ENCODE data around the gene RINL.
"Not testable (repeated sequence)": the region's sequence is repeated elsewhere in the genome, so short reads cannot be mapped to it uniquely, and the experiment has no call there.

Gene RINL

DNA sequence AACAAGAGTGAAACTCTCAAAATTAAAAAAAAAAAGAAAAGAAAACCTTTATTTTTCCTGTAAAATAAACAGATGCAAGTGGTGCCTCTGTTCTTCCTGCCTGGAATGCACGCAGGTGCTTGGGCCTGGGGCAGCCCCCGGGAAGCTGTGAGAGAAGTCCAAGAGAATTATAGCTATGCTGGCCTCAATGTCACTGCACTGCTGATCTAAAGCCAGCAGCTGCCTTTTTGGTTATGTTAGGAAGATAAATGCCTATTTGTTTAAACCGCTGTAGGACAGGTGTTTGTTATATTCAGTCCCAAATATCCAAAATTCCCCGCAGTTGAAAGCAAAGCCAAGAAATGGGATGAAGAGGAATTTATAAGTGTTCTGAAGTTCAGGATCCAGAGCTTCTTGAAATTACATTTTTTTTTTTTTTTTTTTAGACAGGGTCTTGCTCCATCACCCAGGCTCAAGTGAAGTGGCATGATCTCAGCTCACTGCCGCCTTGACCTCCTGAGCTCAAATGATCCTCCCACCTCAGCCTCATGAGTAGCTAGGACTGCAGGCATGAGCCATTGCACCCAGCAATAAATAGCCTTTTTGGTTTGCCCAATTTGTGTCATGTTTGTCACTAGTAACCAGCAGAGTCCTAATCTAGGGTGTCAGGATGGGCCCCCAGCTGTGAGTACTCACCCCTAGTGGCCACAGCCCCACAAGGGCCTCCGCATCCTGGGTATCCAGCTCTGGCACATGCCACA is 2.2 kb downstream of the RINL start:
- DNase-seq (ENCODE audit: low read depth): no peak

DNA sequence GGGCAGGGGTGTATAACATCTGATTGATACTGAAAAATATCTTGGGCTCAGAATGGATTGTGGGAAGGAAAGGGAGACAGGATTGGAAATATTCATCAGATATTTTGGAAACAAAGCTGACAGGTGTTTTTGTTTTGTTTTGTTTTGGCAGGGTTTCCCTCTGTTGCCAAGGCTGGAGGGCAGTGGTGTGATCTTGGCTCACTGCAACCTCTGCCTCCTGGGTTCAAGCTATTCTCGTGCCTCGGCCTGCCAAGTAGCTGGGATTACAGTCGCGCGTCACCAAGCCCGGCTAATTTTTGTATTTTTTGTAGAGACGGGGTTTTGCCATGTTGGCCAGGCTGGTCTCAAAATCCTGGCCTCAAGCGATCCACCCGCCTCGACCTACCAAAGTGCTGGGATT is 4.7 kb downstream of the RINL start:
- DNase-seq (ENCODE audit: low read depth): not testable (repeated sequence)

DNA sequence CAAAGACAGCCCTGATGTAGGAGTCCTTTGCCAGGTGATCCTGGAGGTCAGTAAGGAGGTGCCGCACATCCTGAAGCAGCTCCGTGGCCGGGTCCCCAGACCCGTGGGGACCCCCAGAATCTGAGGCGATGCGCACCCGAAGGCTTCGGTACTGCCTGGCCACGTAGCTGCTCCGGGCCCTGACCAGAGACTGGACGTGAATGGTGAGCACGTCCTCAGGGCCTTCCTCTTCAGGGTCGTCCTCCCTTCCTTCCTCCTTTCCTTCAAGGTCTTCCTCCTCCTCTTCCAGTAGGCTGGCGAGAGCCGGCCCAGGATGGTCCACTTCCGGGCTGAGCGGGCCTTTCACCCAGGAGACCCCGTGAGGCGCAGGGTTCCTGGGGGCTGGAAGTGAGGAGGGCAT is 7.5 kb downstream of the RINL start:
- DNase-seq (ENCODE audit: low read depth): no peak

DNA sequence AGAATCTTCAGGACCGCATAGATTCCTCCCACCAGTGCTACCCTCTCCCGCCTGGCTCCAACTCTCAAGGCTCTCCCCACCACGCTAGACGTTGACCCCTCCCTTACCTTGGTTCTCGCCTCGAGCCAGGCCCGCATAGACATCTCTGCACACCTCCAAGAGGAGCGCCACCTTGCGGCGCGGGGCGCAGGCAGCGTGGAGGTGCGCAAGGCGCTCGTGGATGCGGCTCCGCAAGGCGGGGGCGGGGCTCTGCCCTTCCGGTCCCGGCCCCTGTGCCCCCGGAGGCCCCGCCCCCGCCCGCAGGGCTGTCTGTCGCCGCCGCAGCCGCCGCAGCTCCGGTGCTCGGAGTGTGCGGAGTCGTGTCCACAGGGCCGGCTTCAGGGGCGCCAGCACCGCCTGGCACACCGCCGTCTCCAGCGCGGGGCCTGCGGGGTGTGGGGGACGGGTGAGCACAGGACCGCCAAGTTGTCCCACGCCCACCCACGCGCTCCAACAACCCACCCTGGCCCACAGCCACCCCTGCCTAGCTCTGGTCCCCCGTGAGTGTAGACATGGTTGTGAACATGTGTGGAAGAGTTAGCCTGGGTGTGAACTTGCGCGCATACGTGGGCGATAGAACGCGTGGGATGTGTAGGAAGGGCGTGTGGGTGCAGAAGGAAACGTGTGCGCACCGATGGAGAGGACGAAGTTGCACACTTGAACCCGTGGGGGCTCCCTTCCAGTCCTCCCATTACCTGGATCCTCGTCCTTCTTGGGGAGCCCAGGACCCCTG is 8.1 kb downstream of the RINL start:
- no peak for DNase-seq (ENCODE audit: low read depth)

DNA sequence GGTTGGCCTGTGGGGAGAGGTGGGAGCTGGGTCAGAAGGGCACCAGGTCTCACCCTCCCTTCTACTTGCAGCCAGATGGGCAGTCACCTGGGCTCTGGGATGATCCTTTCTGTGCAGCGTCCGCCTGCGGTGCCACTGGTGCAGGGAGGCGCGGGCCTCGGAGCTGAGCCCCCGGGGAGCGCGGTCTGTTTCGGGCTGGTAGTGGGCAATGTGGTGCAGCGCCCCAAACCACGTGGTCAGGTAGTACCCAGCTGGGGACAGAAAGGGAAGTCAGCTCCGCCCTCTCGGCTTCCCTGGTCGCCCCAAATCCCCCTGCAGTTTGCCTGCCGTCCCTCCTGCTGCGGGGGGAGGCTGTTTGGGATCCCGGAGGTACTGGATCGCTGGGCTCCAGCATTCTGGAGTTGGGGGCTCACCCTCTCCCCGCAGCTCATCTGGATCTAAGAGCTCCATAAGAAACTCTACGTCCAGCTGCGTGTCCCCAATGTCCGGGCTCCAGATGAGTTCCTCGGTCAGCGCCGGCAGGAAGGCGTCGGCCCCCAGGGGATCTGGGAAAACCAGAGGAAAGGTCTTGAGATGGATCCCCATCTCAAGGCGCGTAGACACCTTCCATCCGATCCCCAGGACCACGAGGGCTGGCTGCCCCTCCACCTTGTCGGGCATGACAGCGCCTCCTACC is 8.8 kb downstream of the RINL start:
- no peak for DNase-seq (ENCODE audit: low read depth)

DNA sequence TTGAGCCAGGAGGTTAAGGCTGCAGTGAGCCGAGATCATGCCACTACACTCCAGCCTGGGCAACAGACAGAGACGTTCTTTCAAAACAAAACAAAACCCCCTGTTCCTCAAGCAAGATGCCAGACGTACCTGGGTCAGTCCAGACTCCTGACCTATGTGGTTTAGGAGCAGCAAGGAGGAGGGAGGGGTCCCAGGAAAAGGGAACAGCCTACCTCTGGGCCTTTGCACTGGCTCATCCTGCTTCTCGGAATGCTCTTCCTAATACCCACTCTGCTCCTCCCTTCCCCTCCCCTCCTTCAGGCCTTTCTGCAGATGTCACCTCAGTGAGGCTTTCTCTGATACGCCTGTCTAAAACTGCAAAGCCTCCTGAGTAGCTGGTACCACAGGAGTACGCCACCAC is 9.5 kb downstream of the RINL start:
- no peak for DNase-seq (ENCODE audit: low read depth)

DNA sequence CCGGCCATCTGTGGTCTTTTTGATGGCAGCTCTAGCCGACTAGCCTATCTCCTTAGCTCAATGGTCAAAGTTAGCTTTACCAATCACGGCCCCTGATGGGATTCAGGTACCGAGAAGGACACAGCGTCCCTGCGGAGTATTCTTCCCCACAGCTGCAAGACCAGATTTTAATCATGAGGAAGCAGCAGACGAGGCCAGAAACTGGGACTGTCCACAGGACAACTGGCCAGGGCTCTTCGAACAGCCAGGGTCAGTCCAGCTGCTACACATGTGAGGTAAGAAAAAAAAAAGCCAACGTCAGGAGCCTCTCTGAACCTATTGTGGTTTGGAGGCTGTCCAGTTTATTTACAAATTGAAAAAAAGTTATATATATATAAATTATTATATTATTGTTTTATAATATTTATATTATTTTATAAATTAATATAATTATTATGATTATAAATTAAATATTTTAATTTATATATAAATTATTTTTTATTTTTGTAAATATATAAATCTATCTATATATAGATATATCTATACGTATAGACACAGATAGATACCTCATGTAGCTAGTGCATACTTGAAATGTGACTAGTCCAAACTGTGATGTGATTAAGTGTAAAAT is 10.8 kb downstream of the RINL start:
- DNase-seq (ENCODE audit: low read depth): no peak

DNA sequence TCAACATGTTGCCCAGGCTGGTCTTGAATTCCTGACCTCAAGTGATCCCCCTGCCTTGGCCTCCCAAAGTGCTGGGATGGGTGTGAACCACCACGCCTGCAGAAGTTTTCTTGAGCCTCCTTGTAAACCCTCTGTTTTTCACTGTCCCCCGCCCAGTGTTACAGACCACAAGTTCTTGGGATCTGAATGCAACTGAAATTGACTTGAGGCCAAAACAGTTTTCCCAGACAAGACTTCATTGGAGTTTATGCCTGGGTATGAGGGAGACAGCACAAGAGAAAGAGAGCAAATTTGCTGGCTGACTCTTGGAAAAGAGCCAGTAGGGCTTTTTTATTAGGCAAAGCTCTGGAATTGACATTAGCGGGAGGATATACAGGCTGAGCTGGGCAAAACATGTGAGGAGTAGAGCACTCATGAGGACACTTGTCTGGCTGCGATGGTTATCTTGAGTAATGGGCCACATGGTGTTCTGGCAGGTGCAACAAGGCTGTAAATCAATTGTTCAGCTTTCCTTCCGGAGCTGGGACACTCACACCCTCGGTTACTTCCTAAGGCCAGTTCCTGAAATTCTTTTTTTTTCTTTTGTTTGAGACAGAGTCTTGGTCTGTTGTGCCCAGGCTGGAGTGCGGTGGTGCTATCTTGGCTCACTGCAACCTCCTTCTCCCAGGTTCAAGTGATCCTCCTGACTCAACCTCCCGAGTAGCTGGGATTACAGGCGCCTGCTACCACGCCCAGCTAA is 15.6 kb downstream of the RINL start:
- no peak for DNase-seq (ENCODE audit: low read depth)

DNA sequence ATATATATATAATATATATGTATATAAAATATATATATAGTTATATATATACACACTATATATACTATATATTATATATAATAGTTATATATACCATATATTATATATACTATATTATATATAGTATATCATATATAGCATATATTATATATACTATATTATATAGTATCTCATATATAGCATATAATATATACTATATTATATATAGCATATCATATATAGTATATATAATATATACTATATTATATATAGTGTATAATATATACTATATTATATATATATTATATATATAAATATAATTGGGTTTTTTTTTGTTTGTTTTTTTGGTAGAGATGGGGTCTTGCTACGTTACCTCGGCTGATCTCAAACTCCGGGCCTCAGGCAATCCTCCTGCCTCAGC is 16.7 kb downstream of the RINL start:
- no peak for DNase-seq (ENCODE audit: low read depth)

DNA sequence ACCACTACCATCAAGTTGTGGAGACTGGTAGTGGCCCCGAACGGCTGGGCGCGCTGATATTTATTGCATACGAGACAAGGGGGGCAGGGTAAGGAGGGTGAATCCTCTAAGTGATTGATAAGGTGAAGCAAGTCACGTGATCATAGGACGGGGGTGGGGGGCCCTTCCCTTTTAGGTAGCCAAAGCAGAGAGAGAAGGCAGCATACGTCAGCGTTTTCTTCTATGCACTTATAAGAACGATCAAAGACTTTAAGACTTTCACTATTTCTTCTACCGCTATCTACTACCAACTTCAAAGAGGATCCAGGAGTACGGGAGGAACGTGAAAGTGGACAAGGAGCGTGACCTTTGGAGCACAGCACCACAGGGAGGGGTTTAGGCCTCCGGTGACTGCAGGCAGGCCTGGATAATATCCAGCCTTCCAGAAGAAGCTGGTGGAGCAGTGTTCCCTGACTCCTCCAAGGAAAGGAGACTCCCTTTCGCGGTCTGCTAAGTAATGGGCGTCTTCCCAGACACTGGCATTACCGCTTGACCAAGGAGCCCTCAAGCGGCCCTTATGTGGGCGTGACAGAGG is 18.4 kb downstream of the RINL start:
- not testable (repeated sequence) for DNase-seq (ENCODE audit: low read depth)

DNA sequence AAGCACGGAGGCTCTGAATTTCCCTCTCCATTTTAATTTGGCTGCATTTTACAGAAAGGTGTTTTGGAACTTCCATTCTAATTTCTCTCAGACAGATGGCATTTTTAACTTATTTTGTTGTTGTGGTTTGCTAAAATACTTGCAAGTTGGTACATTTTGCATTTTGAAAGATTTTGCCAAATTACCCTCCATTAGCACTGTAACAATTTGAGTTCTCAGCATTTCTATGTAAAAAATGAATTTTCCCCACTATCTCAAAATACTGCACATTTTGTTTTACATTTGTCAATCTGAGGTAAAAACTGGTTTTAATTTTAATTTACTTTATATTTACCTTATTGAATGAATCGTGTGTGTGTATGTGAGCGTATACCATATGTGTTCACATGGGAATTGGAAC is 21.3 kb downstream of the RINL start:
- no peak for DNase-seq (ENCODE audit: low read depth)

DNA sequence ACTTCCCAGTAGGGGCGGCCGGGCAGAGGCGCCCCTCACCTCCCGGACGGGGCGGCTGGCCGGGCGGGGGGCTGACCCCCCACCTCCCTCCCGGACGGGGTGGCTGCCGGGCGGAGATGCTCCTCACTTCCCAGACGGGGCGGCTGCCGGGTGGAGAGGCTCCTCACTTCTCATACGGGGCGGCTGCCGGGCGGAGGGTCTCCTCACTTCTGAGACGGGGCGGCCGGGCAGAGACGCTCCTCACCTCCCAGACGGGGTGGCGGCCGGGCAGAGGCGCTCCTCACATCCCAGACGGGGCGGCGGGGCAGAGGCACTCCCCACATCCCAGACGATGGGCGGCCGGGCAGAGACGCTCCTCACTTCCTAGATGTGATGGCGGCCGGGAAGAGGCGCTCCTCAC is 22.3 kb downstream of the RINL start:
- not testable (repeated sequence) for DNase-seq (ENCODE audit: low read depth)

DNA sequence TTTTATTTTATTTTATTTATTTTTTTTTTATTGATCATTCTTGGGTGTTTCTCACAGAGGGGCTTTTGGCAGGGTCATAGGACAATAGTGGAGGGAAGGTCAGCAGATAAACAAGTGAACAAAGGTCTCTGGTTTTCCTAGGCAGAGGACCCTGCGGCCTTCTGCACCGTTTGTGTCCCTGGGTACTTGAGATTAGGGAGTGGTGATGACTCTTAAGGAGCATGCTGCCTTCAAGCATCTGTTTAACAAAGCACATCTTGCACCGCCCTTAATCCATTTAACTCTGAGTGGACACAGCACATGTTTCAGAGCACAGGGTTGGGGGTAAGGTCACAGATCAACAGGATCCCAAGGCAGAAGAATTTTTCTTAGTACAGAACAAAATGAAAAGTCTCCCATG is 23.1 kb downstream of the RINL start:
- DNase-seq (ENCODE audit: low read depth): not testable (repeated sequence)

DNA sequence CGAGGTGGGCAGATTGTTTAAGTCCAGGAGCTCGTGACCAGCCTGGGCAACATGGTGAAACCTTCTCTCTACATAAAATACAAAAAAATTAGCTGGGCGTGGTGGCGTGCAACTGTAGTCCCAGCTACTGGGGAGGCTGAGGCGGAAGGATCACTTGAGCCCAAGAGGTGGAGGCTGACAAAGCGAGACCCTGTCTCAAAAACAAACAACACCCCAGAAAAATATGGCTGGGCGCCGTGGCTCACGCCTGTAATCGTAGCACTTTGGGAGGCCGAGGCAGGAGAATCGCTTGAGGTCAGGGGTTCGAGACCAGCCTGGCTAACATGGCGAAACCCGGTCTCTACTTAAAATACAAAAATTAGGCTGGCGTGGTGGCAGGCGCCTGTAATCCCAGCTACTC is 24.9 kb downstream of the RINL start:
- DNase-seq (ENCODE audit: low read depth): no peak

DNA sequence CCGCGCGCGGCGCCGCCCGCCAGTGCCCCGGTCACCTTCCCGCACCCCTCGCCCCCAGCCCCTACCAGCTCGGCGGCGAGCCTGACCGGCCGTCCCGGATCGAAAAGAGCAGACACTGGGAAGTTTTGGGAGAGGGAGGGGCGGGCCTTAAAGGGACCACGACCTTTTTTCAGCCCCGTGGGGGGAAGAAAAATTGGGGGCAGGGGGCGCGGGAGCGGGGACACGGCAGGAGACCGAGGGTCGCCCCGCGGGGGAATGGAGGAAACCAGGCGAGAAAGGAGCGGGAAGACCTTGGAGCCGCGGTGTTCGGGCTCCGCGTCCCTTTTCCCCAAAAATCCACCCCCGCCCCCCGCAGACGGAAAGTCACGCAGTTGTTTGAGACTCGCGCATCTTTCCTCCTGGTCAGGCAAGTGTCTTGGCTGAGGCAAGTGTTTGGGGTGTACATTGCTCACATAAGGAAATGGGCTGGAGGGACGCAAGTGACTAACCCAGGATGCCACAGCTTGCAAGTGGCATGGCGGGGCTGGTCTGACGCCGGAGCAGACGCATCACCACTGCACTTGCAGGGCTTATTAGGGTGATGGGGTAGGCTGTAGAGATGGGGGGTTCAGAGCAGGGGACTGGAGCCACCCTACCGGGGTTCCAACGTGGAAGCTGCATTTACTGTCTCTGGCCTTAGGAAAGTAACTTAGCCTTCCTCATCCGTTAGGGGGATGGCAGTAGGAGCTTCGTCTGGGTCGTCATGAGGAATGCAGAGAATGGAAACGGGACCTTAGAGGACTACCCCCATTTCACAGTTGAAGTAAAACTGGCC is 25.6 kb downstream of the RINL start:
- no peak for DNase-seq (ENCODE audit: low read depth)

DNA sequence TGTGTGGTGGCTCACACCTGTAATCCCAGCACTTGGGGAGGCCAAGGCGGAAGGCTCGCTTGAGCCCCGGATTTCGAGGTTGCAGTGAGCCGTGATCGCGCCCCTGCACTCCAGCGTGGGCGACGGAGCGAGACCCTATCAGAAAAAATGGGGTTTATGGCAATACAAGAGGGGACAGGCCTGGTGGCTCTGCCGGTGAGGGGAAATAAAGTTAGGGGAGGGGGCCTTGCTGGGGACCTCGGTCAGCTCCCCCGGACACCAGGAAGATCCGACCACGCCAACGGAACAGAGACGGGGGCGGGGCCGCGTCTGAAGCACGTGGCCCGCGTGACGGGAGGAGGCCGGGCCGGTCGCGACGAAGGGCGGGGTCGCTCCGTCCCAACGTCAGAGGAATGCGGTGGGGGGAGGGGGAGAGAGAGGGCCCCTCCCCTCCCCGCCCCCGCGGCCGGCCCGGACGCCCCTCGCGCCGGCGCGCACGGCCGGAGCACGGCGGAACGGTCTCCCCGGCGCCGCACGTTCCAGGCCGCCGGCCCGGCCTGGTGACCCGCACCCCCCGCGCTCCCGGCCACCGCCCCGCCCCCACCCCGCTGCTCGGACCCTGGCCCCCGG is 26.3 kb downstream of the RINL start:
- peak; percentile 86 for DNase-seq (ENCODE audit: low read depth)

DNA sequence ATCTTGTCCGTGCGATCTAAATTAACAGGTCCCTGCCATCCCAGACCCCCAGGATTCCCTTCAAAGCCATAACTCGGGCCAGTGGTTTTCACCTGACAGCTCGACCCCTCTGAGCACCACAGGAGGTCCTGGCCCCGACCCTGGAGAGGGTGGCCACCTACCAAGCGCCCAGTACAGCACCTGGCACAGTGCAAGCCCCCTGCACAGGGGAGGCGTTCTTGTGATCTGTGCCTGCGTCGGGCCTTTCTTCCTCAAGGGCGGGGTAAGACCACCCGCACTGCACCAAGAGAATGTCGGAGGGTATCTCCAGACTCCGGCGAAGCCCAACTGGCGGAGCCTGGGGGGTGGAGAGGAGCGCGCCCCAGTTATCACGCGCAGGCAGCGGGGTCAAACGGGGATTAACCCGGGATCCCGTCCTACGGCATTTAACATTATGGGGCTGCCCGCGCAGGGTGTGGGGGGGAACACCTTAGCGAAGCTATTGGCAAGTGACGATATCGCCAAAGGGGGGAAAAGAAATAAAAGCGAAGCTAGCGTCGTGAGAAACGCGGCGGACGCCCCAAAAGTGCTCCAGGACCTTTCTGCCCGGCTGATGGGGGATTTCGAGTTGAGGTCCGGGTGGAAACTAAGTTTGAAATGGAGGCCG is 27.0 kb downstream of the RINL start:
- no peak for DNase-seq (ENCODE audit: low read depth)

DNA sequence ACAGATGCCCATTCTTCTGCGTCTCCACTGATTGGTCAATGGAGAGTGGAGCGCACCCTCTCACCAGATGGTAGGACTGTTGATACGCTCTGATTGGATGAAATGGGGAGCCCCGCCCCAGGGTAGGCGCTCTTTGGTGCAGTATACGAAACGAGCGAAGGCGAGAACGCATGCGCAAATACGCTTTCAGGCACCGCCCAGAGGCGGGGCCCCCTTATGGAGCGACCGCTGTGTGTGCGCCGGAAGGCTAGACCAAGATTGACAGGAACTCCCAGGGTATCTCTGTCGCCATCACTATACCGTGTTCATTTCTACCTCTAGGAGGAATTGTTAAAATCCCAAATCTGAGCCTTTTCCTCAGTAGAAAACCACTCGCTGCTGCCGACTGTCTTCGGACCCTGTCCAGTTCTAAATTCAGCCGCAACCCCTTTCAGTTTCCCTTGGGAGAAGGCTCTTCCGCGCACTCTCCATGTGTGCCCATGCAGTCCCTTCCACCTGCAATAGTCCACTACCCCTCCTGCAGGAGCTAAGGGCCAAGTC is 27.6 kb downstream of the RINL start:
- DNase-seq (ENCODE audit: low read depth): no peak

DNA sequence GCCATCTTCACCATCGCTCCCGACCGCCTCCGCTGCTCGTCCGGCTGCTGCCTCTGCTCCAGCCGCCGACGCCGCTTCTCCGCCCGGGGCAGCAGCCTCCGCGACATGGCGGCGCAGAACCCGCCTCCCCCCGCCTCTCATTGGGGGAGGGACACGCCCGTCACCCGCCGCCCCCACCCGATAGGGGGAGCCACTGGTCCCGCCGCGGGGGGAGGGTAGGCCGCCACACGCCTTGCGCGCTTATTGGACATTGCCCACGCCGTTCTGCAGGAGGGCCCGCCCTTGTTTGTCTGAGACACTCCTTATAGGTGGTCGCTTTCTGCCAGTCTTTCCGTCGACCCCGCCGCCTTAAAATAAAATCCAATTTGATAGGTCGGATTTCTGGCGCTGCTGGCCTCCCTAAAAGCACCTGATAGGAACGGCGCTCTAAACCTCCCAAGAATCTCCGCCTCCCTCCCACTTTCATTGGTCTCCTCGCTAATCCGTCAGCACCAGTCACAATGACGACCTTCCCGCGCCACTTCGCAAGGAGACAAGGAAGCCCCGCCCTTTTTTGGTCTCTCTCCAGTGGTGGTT is 28.1 kb downstream of the RINL start, which contains the start of gene HNRNPL:
TSS of gene HNRNPL (minus strand) at position 127 of the 576 bp plus-strand sequence. CDS start at position 107, 20 bp downstream.
- peak; percentile 100 for DNase-seq (ENCODE audit: low read depth)

Measured in CMK (cell line).